Heart left ventricle (tissue), 13 donors: ENCODE data around the gene CAMTA1.

Experiments used
- CTCF ChIP-seq, 12 donors: fragments of 200-600 bp; sonication (generic) in 4 of 12; IDR thresholded peaks; one replicate each; pipeline versions ENCODE4 v1.5.0 to v1.8.0; 2018 to 2022; ENCODE audit warnings: antibody characterized with exemption in 12 of 12, mild to moderate bottlenecking in 5 of 12
- POLR2A ChIP-seq, 2 donors: fragments of 450-650 bp; IDR thresholded peaks; one replicate each; pipeline ENCODE4 v1.6.1; 2017; ENCODE audit warnings: antibody characterized with exemption in 2 of 2, mild to moderate bottlenecking in 2 of 2, moderate library complexity in 2 of 2
- donor health status: ischemic (EF 13 %, LVEDD 7.1; RV severe dilation, severe dysfunction).
- donor health status: DM: no; HTN: yes; CAD: no.
- donor health status: DM: no; HTN: no; CAD: no.
- donor health status: ischemic (EF 25% LVEDD 6.9; RV normal size, moderate dysfunction).
- donor health status: ischemic (EF 25% LVEDD 5.7; RV mildly dilated, moderate dysfunction).
- donor health status: ischemic (EF 35%, LVEDD 5.7; RV mildly dilated, moderate dysfunction).
- donor health status: nonischemic (EF 11% LVEDD 7.7; RV severe dilation, severe dysfunction).
- donor health status: DM: yes; HTN: yes; CAD: no.
- donor health status: PGD.
- donor health status: ischemic (EF 29% LVEDD 5.4; RV normal size, mild dysfunction).
- donor health status: nonischemic (EF 23%, LVEDD 6.1; RV moderate dilation, normal function).

- TF ChIP-seq CTCF (IDR thresholded peaks at IDR 0.05), result no peak
- TF ChIP-seq POLR2A (IDR thresholded peaks at IDR 0.05), result no peak
Observed at GRCh38 chr1:7089497-7089896, 304.2 kb downstream of the CAMTA1 start.
